ENCODE data around the gene XRCC4. TPM values are rescaled to one million over a fixed set of nuclear protein-coding genes. Genes with fewer than 3 reads are reported as not detected.

The XRCC4 gene
- total RNA-seq, 1 experiment from 2014 or later: 13.8 TPM

DNA sequence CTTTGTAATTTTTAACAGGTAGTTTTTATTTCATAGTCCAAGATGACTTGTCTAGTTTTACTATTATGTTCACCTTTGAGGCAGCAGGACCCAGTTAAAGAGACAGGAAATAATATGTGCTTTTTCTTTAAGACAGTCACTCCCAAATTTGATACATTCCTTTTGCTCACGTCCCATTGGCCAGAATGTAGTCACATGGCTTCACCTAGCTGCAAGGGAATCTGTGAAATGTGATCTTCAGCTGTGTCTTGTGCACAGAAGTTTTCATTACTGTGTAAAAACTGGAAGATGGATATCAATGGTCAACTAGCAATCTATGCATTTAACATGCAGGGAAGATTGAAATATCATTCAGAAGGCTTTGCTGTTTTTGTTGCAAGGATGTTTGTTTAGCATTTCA, 41.1 kb downstream of the XRCC4 start:
- CTCF ChIA-PET: no interaction called here
- no peak overlapping the region for H3K4me2 ChIP-seq (ENCODE audit: low read length)
- H3K4me3 ChIP-seq (ENCODE audit: low read length): no peak overlapping the region
- H4K20me1 ChIP-seq (ENCODE audit: low read length): no peaks in the 10 kb centered on the region
- no peaks in the 10 kb centered on the region for H3K27me3 ChIP-seq (ENCODE audit: low read length)
- DNase-seq: no peak
- BruUV-seq (replicated peaks): no TSS peak
- POLR2A ChIA-PET (ENCODE audit: unreplicated experiment): no interaction called here
- ATAC-seq: no peak
- no peak overlapping the region for H2AFZ ChIP-seq (ENCODE audit: low read length)
- no peak overlapping the region for H3K27ac ChIP-seq (ENCODE audit: low read length)
- peaks cover 4% of the 10 kb centered on the region; the same call in 1 of the 2 replicates for H3K36me3 ChIP-seq (ENCODE audit: low read depth, low read length)
- H3F3A ChIP-seq (ENCODE audit: low read length, unreplicated experiment): no peaks in the 10 kb centered on the region
- H3K9ac ChIP-seq (ENCODE audit: low read length): no peak overlapping the region
- TF ChIP-seq, protein P1, sequence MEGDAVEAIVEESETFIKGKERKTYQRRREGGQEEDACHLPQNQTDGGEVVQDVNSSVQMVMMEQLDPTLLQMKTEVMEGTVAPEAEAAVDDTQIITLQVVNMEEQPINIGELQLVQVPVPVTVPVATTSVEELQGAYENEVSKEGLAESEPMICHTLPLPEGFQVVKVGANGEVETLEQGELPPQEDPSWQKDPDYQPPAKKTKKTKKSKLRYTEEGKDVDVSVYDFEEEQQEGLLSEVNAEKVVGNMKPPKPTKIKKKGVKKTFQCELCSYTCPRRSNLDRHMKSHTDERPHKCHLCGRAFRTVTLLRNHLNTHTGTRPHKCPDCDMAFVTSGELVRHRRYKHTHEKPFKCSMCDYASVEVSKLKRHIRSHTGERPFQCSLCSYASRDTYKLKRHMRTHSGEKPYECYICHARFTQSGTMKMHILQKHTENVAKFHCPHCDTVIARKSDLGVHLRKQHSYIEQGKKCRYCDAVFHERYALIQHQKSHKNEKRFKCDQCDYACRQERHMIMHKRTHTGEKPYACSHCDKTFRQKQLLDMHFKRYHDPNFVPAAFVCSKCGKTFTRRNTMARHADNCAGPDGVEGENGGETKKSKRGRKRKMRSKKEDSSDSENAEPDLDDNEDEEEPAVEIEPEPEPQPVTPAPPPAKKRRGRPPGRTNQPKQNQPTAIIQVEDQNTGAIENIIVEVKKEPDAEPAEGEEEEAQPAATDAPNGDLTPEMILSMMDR (conservative IDR thresholded peaks at IDR 0.05; ENCODE audit: low read depth, low read length): no peak
- TF ChIP-seq EZH2 (IDR thresholded peaks at IDR 0.05; ENCODE audit: low read length, unreplicated experiment) (no peak), EZH2phosphoT487 (IDR thresholded peaks at IDR 0.05; ENCODE audit: borderline replicate concordance, low read length) (no peak)
- intact Hi-C loops (cut with micrococcal nuclease): no loop called here
- no peaks in the 10 kb centered on the region for H3K9me3 ChIP-seq (ENCODE audit: low read length)
- H3K79me2 ChIP-seq (ENCODE audit: low read length): no peaks in the 10 kb centered on the region
- no peaks in the 10 kb centered on the region for H3K9me2 ChIP-seq (replicated peaks; ENCODE audit: low read length)
- H3K4me1 ChIP-seq (ENCODE audit: insufficient read depth, low read length): no peaks in the 10 kb centered on the region

GRCh38 chr5:83118976-83119375, 41.6 kb downstream of the XRCC4 start:
- Histone ChIP-seq H3K27me3 (ENCODE audit: low read length) (no peaks in the 10 kb centered on the region), H3K9me3 (ENCODE audit: low read length) (no peaks in the 10 kb centered on the region), H3K4me1 (ENCODE audit: insufficient read depth, low read length) (no peaks in the 10 kb centered on the region), H3F3A (ENCODE audit: low read length, unreplicated experiment) (no peaks in the 10 kb centered on the region), H3K9ac (ENCODE audit: low read length) (no peak overlapping the region), H2AFZ (ENCODE audit: low read length) (no peak overlapping the region), H3K4me2 (ENCODE audit: low read length) (no peak overlapping the region), H3K9me2 (replicated peaks; ENCODE audit: low read length) (no peaks in the 10 kb centered on the region), H3K27ac (ENCODE audit: low read length) (no peak overlapping the region), H4K20me1 (ENCODE audit: low read length) (no peaks in the 10 kb centered on the region), H3K4me3 (ENCODE audit: low read length) (no peak overlapping the region), H3K79me2 (ENCODE audit: low read length) (no peaks in the 10 kb centered on the region), H3K36me3 (ENCODE audit: low read depth, low read length) (peaks cover 4% of the 10 kb centered on the region; the same call in 1 of the 2 replicates)
- CTCF ChIA-PET: no interaction called here
- DNase-seq (no peak), ATAC-seq (no peak)
- intact Hi-C loops (cut with micrococcal nuclease): no loop called here
- POLR2A ChIA-PET (ENCODE audit: unreplicated experiment): no interaction called here
- no peak for TF ChIP-seq EZH2 (IDR thresholded peaks at IDR 0.05; ENCODE audit: low read length, unreplicated experiment)
- TF ChIP-seq, protein P1 (conservative IDR thresholded peaks at IDR 0.05; ENCODE audit: low read depth, low read length): no peak
- no peak for TF ChIP-seq EZH2phosphoT487 (IDR thresholded peaks at IDR 0.05; ENCODE audit: borderline replicate concordance, low read length)
- no TSS peak for BruUV-seq (replicated peaks)

DNA sequence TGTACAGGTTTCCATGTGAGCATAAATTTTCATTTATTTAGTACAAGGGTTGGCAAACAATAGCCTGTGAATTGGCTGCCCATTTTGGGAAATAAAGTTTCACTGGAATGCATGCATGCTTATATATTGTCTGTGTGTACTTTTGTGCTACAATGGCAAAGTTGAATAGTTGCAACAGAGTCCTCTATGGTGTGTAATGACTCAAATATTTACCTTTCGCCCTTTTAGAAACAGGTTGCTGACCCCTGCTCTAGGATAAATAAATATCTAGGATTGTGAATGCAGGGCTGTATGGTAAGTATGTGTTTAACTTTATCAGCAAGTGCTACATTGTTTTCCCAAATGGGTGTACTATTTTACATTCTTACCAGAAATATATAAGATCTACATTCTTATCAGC, 47.2 kb downstream of the XRCC4 start:
- no peaks in the 10 kb centered on the region for H3K9me2 ChIP-seq (replicated peaks; ENCODE audit: low read length)
- H3K36me3 ChIP-seq (ENCODE audit: low read depth, low read length): no peaks in the 10 kb centered on the region
- no TSS peak for BruUV-seq (replicated peaks)
- no peak overlapping the region for H2AFZ ChIP-seq (ENCODE audit: low read length)
- POLR2A ChIA-PET (ENCODE audit: unreplicated experiment): no interaction called here
- no peak overlapping the region for H3K27ac ChIP-seq (ENCODE audit: low read length)
- no peak overlapping the region for H3K4me3 ChIP-seq (ENCODE audit: low read length)
- H3K79me2 ChIP-seq (ENCODE audit: low read length): no peaks in the 10 kb centered on the region
- intact Hi-C loops (cut with micrococcal nuclease): no loop called here
- CTCF ChIA-PET: no interaction called here
- H3K27me3 ChIP-seq (ENCODE audit: low read length): no peaks in the 10 kb centered on the region
- ATAC-seq: peak; percentile 63
- no peaks in the 10 kb centered on the region for H3F3A ChIP-seq (ENCODE audit: low read length, unreplicated experiment)
- H3K9ac ChIP-seq (ENCODE audit: low read length): no peak overlapping the region
- peaks cover 10% of the 10 kb centered on the region; the same call in 1 of the 2 replicates for H3K4me1 ChIP-seq (ENCODE audit: insufficient read depth, low read length)
- no peak overlapping the region for H3K4me2 ChIP-seq (ENCODE audit: low read length)
- TF ChIP-seq, protein P1 (conservative IDR thresholded peaks at IDR 0.05; ENCODE audit: low read depth, low read length): no peak
- TF ChIP-seq EZH2phosphoT487 (IDR thresholded peaks at IDR 0.05; ENCODE audit: borderline replicate concordance, low read length) (no peak), EZH2 (IDR thresholded peaks at IDR 0.05; ENCODE audit: low read length, unreplicated experiment) (no peak)
- H3K9me3 ChIP-seq (ENCODE audit: low read length): no peaks in the 10 kb centered on the region
- DNase-seq: peak; percentile 60
- no peaks in the 10 kb centered on the region for H4K20me1 ChIP-seq (ENCODE audit: low read length)
